Activated CD8-positive, alpha-beta memory T cell treated with anti-CD3 and anti-CD28 coated beads, Interleukin-2, amount 10 ng/mL, durations not matched to agents 7 days and 5 days (primary cell): Measurements from ENCODE around the gene ADAMTS10. TPM values are rescaled to one million over a fixed set of nuclear protein-coding genes. Genes with fewer than 3 reads are reported as not detected.
"Not testable (repeated sequence)": the region's sequence is repeated elsewhere in the genome, so short reads cannot be mapped to it uniquely, and the experiment has no call there.

Experiments used
- ATAC-seq: fragments of 150-1000 bp; cut with Tn5 transposase; one replicate; pipeline ENCODE4 v1.10.0; 2021; ENCODE audit warnings: moderate library complexity
- CTCF ChIA-PET: fragments of 350-600 bp; sonication (Branson Sonifier 250); formaldehyde crosslinking; loops from one replicate; lab custom pipeline; 2021; ENCODE audit warnings: antibody characterized with exemption; lab: Charles Lee
- DNase-seq: peaks from one replicate; pipeline ENCODE4 v3.0.0-alpha.2; 2020
- H3K27ac Mint-ChIP-seq: one replicate; pipeline ENCODE4 v1.8.0; 2021; ENCODE audit warnings: mild to moderate bottlenecking, mixed read lengths
- H3K27me3 Mint-ChIP-seq: one replicate; pipeline ENCODE4 v1.8.0; 2021; ENCODE audit warnings: mixed read lengths
- H3K36me3 Mint-ChIP-seq: one replicate; pipeline ENCODE4 v1.8.0; 2021; ENCODE audit warnings: mild to moderate bottlenecking, mixed read lengths
- H3K4me1 Mint-ChIP-seq: one replicate; pipeline ENCODE4 v1.8.0; 2021; ENCODE audit warnings: mixed read lengths
- H3K4me3 Mint-ChIP-seq: one replicate; pipeline ENCODE4 v1.8.0; 2021; ENCODE audit warnings: mild to moderate bottlenecking, moderate library complexity, mixed read lengths
- H3K9me3 Mint-ChIP-seq: one replicate; pipeline ENCODE4 v1.8.0; 2022; ENCODE audit warnings: low read depth, mixed read lengths
- total RNA-seq, 2 experiments: library from RNA; stranded (reverse); gene quantifications; one replicate each; pipeline ENCODE4 v1.2.3, GENCODE V29; 2021

ADAMTS10 gene
- total RNA-seq, 2 experiments from 2014 or later: 1.2 to 3.3 TPM

- peaks cover 3% of the 10 kb centered on the region for H3K4me1 Mint-ChIP-seq
- CTCF ChIA-PET: interaction anchor here (1.1 to 1.3 kb wide), 3 partner anchors 14 to 194 kb away, joined by 3 to 4 read pairs (median 3); no protein-coding TSS in a partner anchor
- H3K27me3 Mint-ChIP-seq: peaks cover 10% of the 10 kb centered on the region
Measured at GRCh38 chr19:8639821-8640401, 29.4 kb upstream of the ADAMTS10 start.

GRCh38 chr19:8638078-8638619 is 27.6 kb upstream of the ADAMTS10 start:
- H3K27me3 Mint-ChIP-seq: peaks cover 10% of the 10 kb centered on the region
- ATAC-seq (no peak), DNase-seq (no peak)
- CTCF ChIA-PET: interaction anchor here (1.3 kb wide), 1 partner anchor 57 kb away, joined by 3 read pairs; no protein-coding TSS in a partner anchor
- H3K4me3 Mint-ChIP-seq: no peak overlapping the region
- no peak overlapping the region for H3K27ac Mint-ChIP-seq
- H3K9me3 Mint-ChIP-seq: peaks cover 5% of the 10 kb centered on the region
- H3K4me1 Mint-ChIP-seq: peaks cover 3% of the 10 kb centered on the region
- no peaks in the 10 kb centered on the region for H3K36me3 Mint-ChIP-seq

More at GRCh38 chr19:8639821-8640401, 29.4 kb upstream of the ADAMTS10 start:
- no peak overlapping the region for H3K4me3 Mint-ChIP-seq
- DNase-seq (no peak), ATAC-seq (no peak)
- peaks cover 5% of the 10 kb centered on the region for H3K9me3 Mint-ChIP-seq
- H3K36me3 Mint-ChIP-seq: no peaks in the 10 kb centered on the region
- H3K27ac Mint-ChIP-seq: no peak overlapping the region

- H3K27ac Mint-ChIP-seq: not testable (repeated sequence)
Measured at GRCh38 chr19:8637070-8637469, 26.6 kb upstream of the ADAMTS10 start.

GRCh38 chr19:8635422-8635821 is 24.9 kb upstream of the ADAMTS10 start:
- ATAC-seq: no peak

More at GRCh38 chr19:8637070-8637469, 26.6 kb upstream of the ADAMTS10 start:
- H3K9me3 Mint-ChIP-seq, H3K27me3 Mint-ChIP-seq, H3K4me3 Mint-ChIP-seq, ATAC-seq, DNase-seq, H3K36me3 Mint-ChIP-seq, H3K4me1 Mint-ChIP-seq: not testable (repeated sequence)
- CTCF ChIA-PET: interaction anchor here (0.8 to 1.3 kb wide), 2 partner anchors 29 to 57 kb away, joined by 3 to 4 read pairs; no protein-coding TSS in a partner anchor

GRCh38 chr19:8631425-8631819 is 20.9 kb upstream of the ADAMTS10 start:
- CTCF ChIA-PET: interaction anchor here (1.0 to 2.1 kb wide), 3 partner anchors 11 to 1369 kb away, joined by 3 to 7 read pairs (median 3); no protein-coding TSS in a partner anchor
- Mint-ChIP-seq H3K36me3 (no peaks in the 10 kb centered on the region), H3K4me3 (no peak overlapping the region), H3K9me3 (no peaks in the 10 kb centered on the region), H3K27ac (no peak overlapping the region), H3K27me3 (no peaks in the 10 kb centered on the region), H3K4me1 (no peaks in the 10 kb centered on the region)
- DNase-seq: no peak
- ATAC-seq: no peak

More at GRCh38 chr19:8635422-8635821, 24.9 kb upstream of the ADAMTS10 start:
- CTCF ChIA-PET: no interaction called here
- H3K27ac Mint-ChIP-seq: no peak overlapping the region
- H3K4me1 Mint-ChIP-seq: peaks cover 3% of the 10 kb centered on the region
- H3K27me3 Mint-ChIP-seq: peaks cover 10% of the 10 kb centered on the region
- no peak overlapping the region for H3K4me3 Mint-ChIP-seq
- no peaks in the 10 kb centered on the region for H3K36me3 Mint-ChIP-seq
- DNase-seq: no peak
- no peaks in the 10 kb centered on the region for H3K9me3 Mint-ChIP-seq

- ATAC-seq (no peak), DNase-seq (no peak)
- no peaks in the 10 kb centered on the region for H3K36me3 Mint-ChIP-seq
- no peak overlapping the region for H3K4me3 Mint-ChIP-seq
- no peaks in the 10 kb centered on the region for H3K27me3 Mint-ChIP-seq
- H3K27ac Mint-ChIP-seq: no peak overlapping the region
- CTCF ChIA-PET: interaction anchor here (0.8 to 2.1 kb wide), 3 partner anchors 11 to 50 kb away, joined by 3 to 7 read pairs (median 5); no protein-coding TSS in a partner anchor
- no peaks in the 10 kb centered on the region for H3K4me1 Mint-ChIP-seq
- H3K9me3 Mint-ChIP-seq: no peaks in the 10 kb centered on the region
Measured at GRCh38 chr19:8630796-8631424, 20.4 kb upstream of the ADAMTS10 start.

- H3K27me3 Mint-ChIP-seq: no peaks in the 10 kb centered on the region
- no peak for ATAC-seq
Measured at GRCh38 chr19:8629996-8630683, 19.6 kb upstream of the ADAMTS10 start, which contains the start of gene NFILZ. NFILZ (plus strand) TSS chr19:8630633; CDS start chr19:8676766, 46,133 bp downstream.

GRCh38 chr19:8629184-8629583 is 18.7 kb upstream of the ADAMTS10 start:
- CTCF ChIA-PET: no interaction called here
- no peak overlapping the region for H3K27ac Mint-ChIP-seq

More at GRCh38 chr19:8629996-8630683, 19.6 kb upstream of the ADAMTS10 start, which contains the start of gene NFILZ:
- H3K27ac Mint-ChIP-seq: no peak within 1 kb of the TSS
- DNase-seq: no peak
- CTCF ChIA-PET: interaction anchor here (0.8 to 2.1 kb wide), 3 partner anchors 12 to 49 kb away, joined by 3 to 7 read pairs (median 5); no protein-coding TSS in a partner anchor
- H3K9me3 Mint-ChIP-seq: no peaks in the 10 kb centered on the region
- H3K4me1 Mint-ChIP-seq: no peaks in the 10 kb centered on the region
- no peaks in the 10 kb centered on the region for H3K36me3 Mint-ChIP-seq
- no peak within 1 kb of the TSS for H3K4me3 Mint-ChIP-seq

GRCh38 chr19:8626842-8627241 is 16.3 kb upstream of the ADAMTS10 start:
- no peaks in the 10 kb centered on the region for H3K36me3 Mint-ChIP-seq
- H3K4me1 Mint-ChIP-seq: no peaks in the 10 kb centered on the region
- ATAC-seq (no peak), DNase-seq (no peak)
- no peaks in the 10 kb centered on the region for H3K27me3 Mint-ChIP-seq
- H3K27ac Mint-ChIP-seq: no peak overlapping the region
- no peaks in the 10 kb centered on the region for H3K9me3 Mint-ChIP-seq
- H3K4me3 Mint-ChIP-seq: no peak overlapping the region
- CTCF ChIA-PET: interaction anchor here (2.1 kb wide), 1 partner anchor 18 kb away, joined by 4 read pairs; no protein-coding TSS in a partner anchor

More at GRCh38 chr19:8629184-8629583, 18.7 kb upstream of the ADAMTS10 start:
- no peak overlapping the region for H3K4me3 Mint-ChIP-seq
- no peaks in the 10 kb centered on the region for H3K36me3 Mint-ChIP-seq
- no peaks in the 10 kb centered on the region for H3K9me3 Mint-ChIP-seq
- no peaks in the 10 kb centered on the region for H3K4me1 Mint-ChIP-seq
- DNase-seq (no peak), ATAC-seq (no peak)
- H3K27me3 Mint-ChIP-seq: no peaks in the 10 kb centered on the region

GRCh38 chr19:8622886-8623285 is 12.4 kb upstream of the ADAMTS10 start:
- H3K4me3 Mint-ChIP-seq, ATAC-seq, H3K36me3 Mint-ChIP-seq, DNase-seq, H3K27me3 Mint-ChIP-seq, CTCF ChIA-PET, H3K4me1 Mint-ChIP-seq, H3K27ac Mint-ChIP-seq, H3K9me3 Mint-ChIP-seq: not testable (repeated sequence)

GRCh38 chr19:8618751-8619150 is 8.2 kb upstream of the ADAMTS10 start:
- Mint-ChIP-seq H3K36me3 (no peaks in the 10 kb centered on the region), H3K4me1 (peaks cover 3% of the 10 kb centered on the region), H3K27ac (no peak overlapping the region), H3K27me3 (peaks cover 4% of the 10 kb centered on the region), H3K9me3 (no peaks in the 10 kb centered on the region), H3K4me3 (no peak overlapping the region)
- CTCF ChIA-PET: interaction anchor here (0.6 to 4.1 kb wide), 2 partner anchors 23 to 76 kb away, joined by 3 to 17 read pairs; no protein-coding TSS in a partner anchor
- ATAC-seq (no peak), DNase-seq (no peak)

- CTCF ChIA-PET: interaction anchor here (0.6 to 4.1 kb wide), 3 partner anchors 24 to 194 kb away, joined by 3 to 17 read pairs (median 3); no protein-coding TSS in a partner anchor
- Mint-ChIP-seq H3K4me1 (peaks cover 3% of the 10 kb centered on the region), H3K36me3 (no peaks in the 10 kb centered on the region), H3K4me3 (no peak overlapping the region), H3K27ac (no peak overlapping the region), H3K9me3 (no peaks in the 10 kb centered on the region), H3K27me3 (peaks cover 4% of the 10 kb centered on the region)
- no peak for ATAC-seq
- DNase-seq: no peak
Measured at GRCh38 chr19:8617984-8618383, 7.5 kb upstream of the ADAMTS10 start.
